Breast epithelium (tissue), 4 donors: ENCODE results near the gene CST4. TPM values are rescaled to one million over a fixed set of nuclear protein-coding genes. Genes with fewer than 3 reads are reported as not detected.
"Not testable (repeated sequence)": the region's sequence is repeated elsewhere in the genome, so short reads cannot be mapped to it uniquely, and the experiment has no call there.

Experiments
- DNase-seq, 2 donors: peaks; one replicate each; pipeline ENCODE4 v3.0.0-alpha.2; 2019; ENCODE audit warnings: low spot score in 2 of 2
- H3K27ac ChIP-seq, 2 donors: fragments of 200-600 bp; sonication (generic) in 1 of 2; one replicate each; pipeline ENCODE4 v1.5.1; 2016 to 2019; ENCODE audit warnings: mild to moderate bottlenecking in 1 of 2
- H3K27me3 ChIP-seq, 2 donors: fragments of 200-600 bp; sonication (generic) in 1 of 2; one replicate each; pipeline versions ENCODE4 v1.5.1 to v1.6.0; 2017 to 2019; ENCODE audit warnings: control low read depth in 1 of 2, mild to moderate bottlenecking in 1 of 2
- H3K36me3 ChIP-seq: fragments of 200-600 bp; one replicate; pipeline ENCODE4 v1.5.1; 2019
- H3K4me1 ChIP-seq, 2 donors: fragments of 200-600 bp; sonication (generic); one replicate each; pipeline ENCODE4 v1.5.1; 2016 to 2019; ENCODE audit warnings: control low read depth in 1 of 2
- H3K4me3 ChIP-seq, 3 donors: fragments of 200-600 bp; sonication (generic); 1 replicate in 2 of 3; 2 replicates in 1 of 3; pipeline ENCODE4 v1.5.1; 2016 to 2019; ENCODE audit warnings: mild to moderate bottlenecking in 3 of 3, moderate library complexity in 2 of 3
- H3K9me3 ChIP-seq, 2 donors: fragments of 200-600 bp; sonication (generic) in 1 of 2; one replicate each; pipeline ENCODE4 v1.5.1; 2016 to 2019; ENCODE audit warnings: control low read depth in 1 of 2
- CTCF ChIP-seq, 3 donors: fragments of 450-650 bp; IDR thresholded peaks; one replicate each; pipeline ENCODE4 v1.5.1; 2016 to 2017; ENCODE audit warnings: antibody characterized with exemption in 3 of 3, mild to moderate bottlenecking in 3 of 3, moderate library complexity in 3 of 3
- POLR2A ChIP-seq: fragments of 450-650 bp; IDR thresholded peaks from one replicate; pipeline ENCODE4 v1.6.1; 2016; ENCODE audit warnings: antibody characterized with exemption, mild to moderate bottlenecking, moderate library complexity
- POLR2AphosphoS5 ChIP-seq, 3 donors: sonication (generic); formaldehyde crosslinking; IDR thresholded peaks; one replicate each; pipeline ENCODE4 v1.6.1; 2017; ENCODE audit warnings: antibody characterized with exemption in 3 of 3
- intact Hi-C: fragments of 100-400 bp; cut with DNase I; formaldehyde crosslinking; loops from one replicate; pipeline ENCODE4 v1.15.1; 2023; ENCODE audit warnings: low total_unique reads
- total RNA-seq, 3 donors: library from RNA; depleted of rRNA; stranded (reverse); fragments of >200 nt; gene quantifications; one replicate each; pipeline ENCODE4 v1.1.0, GENCODE V29; 2016

CST4 gene
- total RNA-seq, 3 donors from 2014 or later: not detected

GRCh38 chr20:23636182-23636907 lies 52.5 kb downstream of the CST4 start:
- H3K4me3 ChIP-seq: peak overlapping the region; percentile 84 to 96 (median 86)
- no peaks in the 10 kb centered on the region for H3K27me3 ChIP-seq
- TF ChIP-seq POLR2AphosphoS5 (IDR thresholded peaks at IDR 0.05): no peak
- no peak for TF ChIP-seq POLR2A
- TF ChIP-seq CTCF (IDR thresholded peaks at IDR 0.05): no peak
- H3K4me1 ChIP-seq: peaks cover 7 to 13% of the 10 kb centered on the region in 2 donors
- H3K27ac ChIP-seq: peak overlapping the region; percentile 90 to 93
- no peaks in the 10 kb centered on the region for H3K9me3 ChIP-seq
- intact Hi-C loops: no loop called here
- no peak for DNase-seq
- H3K36me3 ChIP-seq: no peaks in the 10 kb centered on the region

GRCh38 chr20:23635768-23636090 lies 53.1 kb downstream of the CST4 start:
- intact Hi-C loops: not testable (repeated sequence)
- peak overlapping the region; percentile 90 to 93 for H3K27ac ChIP-seq

More at GRCh38 chr20:23635768-23636090, 53.1 kb downstream of the CST4 start:
- H3K9me3 ChIP-seq, H3K36me3 ChIP-seq, DNase-seq, H3K27me3 ChIP-seq: not testable (repeated sequence)
- peak overlapping the region; percentile 84 to 96 (median 86) for H3K4me3 ChIP-seq
- H3K4me1 ChIP-seq: peaks cover 7 to 13% of the 10 kb centered on the region in 2 donors

Other genes starting within 250 kb of the CST4 start
- gene CSTL1, start 249.4 kb downstream of the CST4 start, total RNA-seq: not detected
- not detected for gene CST11, start 236.2 kb downstream of the CST4 start, total RNA-seq
- gene CST8, start 197.9 kb downstream of the CST4 start, total RNA-seq: not detected
- gene CST9L, start 120.6 kb downstream of the CST4 start, total RNA-seq: not detected
- gene CST9, start 83.1 kb downstream of the CST4 start, total RNA-seq: 1 to 10 TPM in 1 of 3 donors, not detected in 2; 2.3 TPM
- gene CST3, start 51.1 kb downstream of the CST4 start, total RNA-seq: 1,000 to 10,000 TPM in 1 of 3 donors, 100 to 1,000 TPM in 2; 498 to 1,982 (median 699) TPM
- not detected for gene CST1, start 61.9 kb upstream of the CST4 start, total RNA-seq
- gene CST2, start 137.7 kb upstream of the CST4 start, total RNA-seq: not detected
- gene CST5, start 190.7 kb upstream of the CST4 start, total RNA-seq: not detected